Retinal pigment epithelial cell (primary cell): ENCODE data around the gene SKI.
"Not testable (repeated sequence)": the region's sequence is repeated elsewhere in the genome, so short reads cannot be mapped to it uniquely, and the experiment has no call there.

ENCODE experiments used
- DNase-seq: peaks from one replicate; pipeline ENCODE4 v3.0.0-alpha.2; 2010; ENCODE audit warnings: low read depth
- H3K4me3 ChIP-seq: 2 replicates; pipeline ENCODE4 v1.5.1; 2011; ENCODE audit warnings: mild to moderate bottlenecking, low read length, control low read depth, moderate library complexity
- CTCF ChIP-seq: conservative IDR thresholded peaks from 2 replicates; pipeline ENCODE4 v1.5.1; 2011; ENCODE audit warnings: low read depth, low read length, control low read depth, inconsistent platforms

The SKI gene

GRCh38 chr1:2260917-2261316 lies 32.8 kb downstream of the SKI start:
- H3K4me3 ChIP-seq = no peak overlapping the region
- TF ChIP-seq CTCF = no peak
- no peak for DNase-seq

GRCh38 chr1:2261476-2262395 lies 33.6 kb downstream of the SKI start:
- not testable (repeated sequence) for H3K4me3 ChIP-seq

DNA sequence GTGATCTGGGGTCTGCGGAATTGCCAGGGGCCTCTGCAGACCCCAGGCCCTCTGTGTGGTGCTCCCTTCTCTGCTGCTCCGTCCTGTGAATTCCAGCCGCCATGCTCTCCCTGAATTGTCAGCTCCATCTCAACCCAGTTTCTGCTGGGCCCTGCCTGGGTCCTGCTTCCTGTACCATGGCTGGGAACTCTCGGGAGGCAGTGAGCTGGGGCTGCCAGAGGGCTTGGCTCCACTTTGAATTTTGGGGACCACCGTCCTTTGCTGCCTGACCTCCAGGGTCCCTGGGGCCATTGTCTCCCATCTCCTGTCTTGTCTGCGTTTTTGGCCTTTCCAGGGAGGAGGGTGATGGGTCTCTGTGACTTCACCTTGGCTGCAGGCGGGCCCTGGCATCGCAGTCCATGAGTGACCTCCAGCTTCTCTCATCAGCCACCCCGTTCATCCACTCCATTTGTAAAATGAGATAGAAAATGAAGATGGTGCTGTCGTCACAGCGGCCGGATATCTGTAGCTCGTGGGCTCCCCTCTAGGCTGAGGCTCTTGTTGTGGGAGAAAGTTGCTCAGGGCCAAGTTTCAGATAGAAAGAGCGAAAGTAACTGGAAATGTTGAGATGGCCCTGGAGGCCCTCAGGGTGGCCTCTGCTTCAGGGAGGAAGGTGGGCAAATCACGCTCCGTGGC lies 38.3 kb downstream of the SKI start:
- TF ChIP-seq CTCF = no peak
- no peak overlapping the region for H3K4me3 ChIP-seq
- DNase-seq = no peak

More at GRCh38 chr1:2261476-2262395, 33.6 kb downstream of the SKI start:
- DNase-seq = not testable (repeated sequence)

GRCh38 chr1:2267051-2267830 lies 39.1 kb downstream of the SKI start:
- no peak for DNase-seq
- no peak overlapping the region for H3K4me3 ChIP-seq

GRCh38 chr1:2267862-2268261 lies 39.7 kb downstream of the SKI start:
- no peak overlapping the region for H3K4me3 ChIP-seq
- no peak for DNase-seq
- no peak for TF ChIP-seq CTCF

More at GRCh38 chr1:2267051-2267830, 39.1 kb downstream of the SKI start:
- no peak for TF ChIP-seq CTCF

DNA sequence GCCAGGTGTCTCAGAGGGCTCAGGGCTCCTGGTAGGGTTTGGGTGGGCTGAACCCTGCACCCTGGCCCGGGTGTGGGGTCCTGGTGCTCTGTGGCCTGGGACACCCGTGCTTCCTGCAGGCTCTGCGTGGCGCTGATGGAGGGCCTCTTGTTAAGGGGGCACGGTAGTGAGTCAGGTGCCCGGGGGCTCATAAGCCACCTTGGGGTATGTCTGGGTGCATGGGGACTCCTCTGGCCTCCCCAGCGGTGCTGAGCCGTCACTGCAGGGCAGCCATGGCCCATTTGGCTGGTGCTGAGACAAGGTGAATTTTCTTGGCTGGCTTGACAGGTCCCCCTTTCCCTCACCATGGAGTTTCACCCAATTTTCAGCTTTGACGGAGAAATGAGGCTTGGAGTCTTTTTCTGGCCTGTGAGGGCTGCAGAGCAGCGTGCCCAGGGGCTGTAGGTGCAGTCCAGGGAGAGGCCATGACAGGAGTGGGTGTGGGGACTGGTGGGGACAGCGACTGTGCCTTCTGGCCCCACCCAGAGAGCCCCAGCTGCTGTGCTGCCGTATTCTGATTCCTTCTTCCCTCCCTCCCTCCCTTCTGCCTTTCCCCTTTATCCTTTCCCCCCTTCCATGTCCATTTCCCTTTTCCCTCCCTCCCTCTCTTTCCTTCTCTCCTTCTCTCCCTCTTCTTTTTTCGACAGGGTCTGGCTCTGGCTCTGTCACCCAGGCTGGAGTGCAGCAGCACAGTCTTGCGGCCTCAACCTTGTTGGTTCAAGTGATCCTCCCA lies 40.4 kb downstream of the SKI start:
- no peak overlapping the region for H3K4me3 ChIP-seq
- no peak for TF ChIP-seq CTCF
- DNase-seq = no peak
